NCI-H345 treated with DMSO at 0.1 percent for 48 hours (cell line): ENCODE data around the gene PHLPP1.

Experiments
- DNase-seq: peaks from one replicate; lab custom pipeline; 2025; ENCODE audit not compliant: unreplicated experiment; lab: John Stamatoyannopoulos, UW

Gene PHLPP1

DNA sequence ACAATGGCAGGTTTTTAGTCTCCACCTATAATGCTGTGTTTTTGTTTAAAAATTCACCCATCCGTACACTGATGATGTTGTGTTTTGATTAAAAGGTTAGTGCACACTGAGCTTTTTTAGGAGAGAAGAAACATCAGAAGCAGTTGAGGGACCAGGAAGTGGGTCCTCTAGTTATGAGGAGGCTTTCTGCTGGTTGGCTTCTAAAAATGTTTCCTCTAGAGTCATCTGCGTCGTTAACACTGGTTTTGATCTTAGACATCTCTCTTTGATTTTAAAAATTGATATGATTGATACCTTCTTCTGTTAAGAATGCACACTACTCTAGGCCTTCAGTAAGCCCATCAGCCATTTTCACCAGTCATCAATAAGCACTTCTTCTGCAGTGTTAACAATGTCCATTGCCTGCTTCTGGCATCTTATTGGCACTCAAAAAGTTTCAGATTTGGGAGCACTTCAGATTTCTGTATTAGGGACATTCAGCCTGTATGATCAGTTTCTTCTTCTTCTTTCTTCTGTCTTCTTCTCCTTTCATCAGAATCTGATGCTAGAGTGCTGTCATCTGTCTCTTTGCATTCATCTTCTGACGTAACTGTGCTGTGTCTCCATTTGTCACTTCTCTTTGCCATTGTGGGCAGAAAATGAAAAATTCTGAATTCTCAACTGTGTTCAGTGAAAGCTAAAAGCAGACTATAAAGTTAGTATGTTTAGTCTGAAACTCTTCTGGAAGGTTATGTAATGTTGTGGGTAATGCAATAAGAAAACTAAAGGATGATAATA, 56.3 kb downstream of the PHLPP1 start:
- no peak for DNase-seq

DNA sequence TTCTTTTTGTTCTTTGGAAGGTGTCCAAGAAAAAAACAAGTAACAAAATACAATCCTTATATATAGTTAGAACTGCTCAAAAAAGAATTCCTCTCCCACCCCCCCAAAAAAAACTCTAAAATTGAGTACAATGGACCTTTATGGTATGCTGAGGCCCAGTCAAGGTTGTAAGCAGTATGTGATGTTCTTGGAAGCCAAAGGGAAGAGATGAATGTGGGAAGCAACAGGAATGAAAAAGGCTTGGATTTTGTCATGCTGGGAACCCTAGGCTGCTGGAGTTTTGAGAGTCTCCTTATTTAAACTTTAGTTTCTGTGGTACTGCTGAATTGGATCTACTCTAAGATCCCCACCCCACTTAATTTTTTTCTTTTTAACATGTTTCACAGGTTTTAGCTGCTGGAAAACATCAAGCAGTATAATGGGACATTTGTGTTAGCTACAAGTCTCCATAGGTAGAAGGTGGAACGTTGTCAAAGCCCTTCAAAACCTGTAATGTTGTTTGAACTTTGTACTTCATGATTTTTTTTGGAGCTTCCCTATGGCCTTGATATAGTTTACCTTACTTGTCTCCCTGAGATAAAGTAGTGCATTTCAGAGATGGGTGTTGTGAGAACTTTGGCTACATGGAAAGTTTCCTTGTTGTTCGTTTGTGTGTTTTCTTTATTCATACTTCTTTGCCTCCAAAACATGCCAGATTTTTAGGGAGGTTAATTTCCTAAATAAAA, 57.7 kb downstream of the PHLPP1 start:
- DNase-seq = no peak

DNA sequence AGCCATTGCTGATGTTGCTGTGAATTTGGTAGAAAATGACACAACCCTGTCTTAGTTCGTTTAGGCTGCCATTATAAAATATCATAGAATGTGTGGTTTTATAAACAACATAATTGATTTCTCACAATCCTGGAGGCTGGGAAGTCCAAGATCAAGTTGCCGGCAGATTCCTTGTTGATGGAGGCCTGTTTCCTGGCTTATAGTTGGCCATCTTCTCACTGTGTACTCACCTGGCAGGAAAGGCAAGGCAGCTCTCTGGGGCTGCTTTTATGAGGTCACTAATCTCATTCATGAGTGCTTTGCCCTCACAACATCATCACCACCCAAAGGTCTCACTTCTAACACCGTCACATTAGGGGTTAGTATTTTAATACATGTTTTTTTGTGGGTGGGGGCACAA, 58.4 kb downstream of the PHLPP1 start:
- DNase-seq = no peak

DNA sequence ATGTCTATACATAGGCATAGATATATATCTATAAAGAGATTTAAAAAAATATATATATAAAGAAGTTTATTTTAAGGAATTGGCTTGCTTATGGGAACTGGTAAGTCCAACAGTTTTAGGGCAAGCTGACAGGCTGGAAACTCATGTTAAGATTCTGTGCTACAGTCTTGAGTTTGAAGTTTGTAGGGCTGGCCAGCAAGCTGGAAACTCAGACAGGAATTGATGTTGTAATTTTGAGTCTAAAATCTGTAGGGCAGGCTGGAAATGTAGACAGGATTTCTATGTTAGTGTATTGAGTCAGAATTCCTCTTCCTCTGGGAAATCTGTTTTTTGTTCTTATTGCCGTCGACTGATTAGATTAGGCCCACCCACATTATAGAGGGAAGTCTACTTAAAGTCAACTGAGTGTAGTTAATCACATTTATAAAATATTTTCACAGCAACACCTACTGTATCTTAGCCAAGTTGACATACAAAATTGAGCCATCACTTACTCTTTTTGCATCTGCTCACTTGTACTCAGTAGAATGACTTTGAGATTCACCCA, 60.8 kb downstream of the PHLPP1 start:
- DNase-seq = no peak

DNA sequence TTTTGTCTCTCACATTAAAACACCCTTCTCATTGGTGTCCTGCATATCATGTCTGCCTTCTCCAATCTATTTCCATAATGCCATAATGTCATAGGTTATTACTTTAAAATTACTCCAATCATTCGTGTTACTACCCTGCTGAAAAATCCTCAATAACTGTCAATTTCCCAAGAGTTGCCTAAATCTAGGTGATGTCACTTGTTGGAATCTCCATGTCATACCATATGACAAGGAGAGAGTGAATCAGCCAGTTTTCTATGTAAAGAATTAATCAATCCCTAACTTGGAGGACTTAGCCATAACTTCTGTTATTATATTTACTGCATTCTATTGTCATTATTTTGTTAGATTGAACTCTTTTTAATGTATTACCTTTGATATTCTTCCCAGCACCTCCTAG, 62.5 kb downstream of the PHLPP1 start:
- DNase-seq = no peak

DNA sequence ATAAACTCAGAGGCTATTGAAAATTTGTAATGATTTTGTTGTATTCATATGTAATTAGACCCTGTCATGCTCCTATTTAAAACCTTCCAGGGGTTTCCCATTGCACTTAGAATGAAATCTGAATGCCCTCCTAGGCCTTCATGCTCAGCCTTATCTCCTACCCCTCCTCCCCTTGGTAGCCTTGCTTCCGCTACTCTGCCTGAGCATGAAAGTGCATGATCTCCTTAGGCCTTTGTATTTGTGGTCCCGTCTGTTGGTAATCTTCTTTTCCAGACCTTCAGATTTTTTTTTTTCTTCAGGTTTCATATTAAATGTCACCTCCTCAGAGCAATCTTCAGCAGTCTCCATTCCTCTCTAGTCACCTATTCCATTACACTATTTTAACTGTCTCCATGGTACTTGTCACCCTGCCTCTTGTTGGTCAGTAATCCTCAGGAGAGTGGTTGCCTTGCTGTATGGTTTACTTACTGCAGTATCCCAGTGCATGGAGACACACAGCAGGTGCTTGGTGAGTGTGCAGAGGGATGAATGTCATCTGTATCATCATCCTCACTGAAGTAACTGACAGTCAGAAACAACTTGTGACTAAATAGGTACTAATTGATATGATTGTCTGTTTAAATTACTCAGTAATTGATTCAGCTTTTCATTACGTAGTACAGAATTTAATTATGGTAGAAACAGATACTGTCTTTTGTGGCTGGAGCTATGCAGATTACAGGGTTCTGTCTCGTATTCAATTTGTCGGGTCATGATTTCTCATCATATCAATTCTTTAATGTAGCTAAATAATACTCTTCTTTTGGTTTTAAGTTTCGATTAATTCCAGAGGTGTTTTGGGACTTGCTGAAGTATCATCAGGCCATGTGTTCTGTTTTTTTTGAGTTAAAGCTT, 63.9 kb downstream of the PHLPP1 start:
- DNase-seq = no peak

DNA sequence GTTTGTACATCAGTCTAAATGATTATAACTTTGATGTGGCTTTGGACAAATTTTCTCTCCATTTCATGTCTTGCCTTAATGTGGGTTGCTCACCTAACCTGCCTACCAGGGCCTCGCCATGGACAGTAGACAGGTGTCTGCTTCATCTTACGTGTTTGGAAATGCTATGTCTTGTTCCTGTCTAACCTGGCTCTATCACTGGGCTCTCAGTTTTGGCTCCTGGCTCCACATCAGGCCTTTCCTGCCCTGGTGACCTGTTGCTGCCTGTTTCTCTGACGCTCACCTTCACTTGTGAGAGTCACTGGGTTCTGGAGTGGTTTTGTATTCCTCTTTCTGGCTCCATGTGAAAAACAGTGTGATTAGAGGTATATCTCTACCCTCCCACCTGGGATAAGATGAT, 65.9 kb downstream of the PHLPP1 start:
- DNase-seq = no peak

DNA sequence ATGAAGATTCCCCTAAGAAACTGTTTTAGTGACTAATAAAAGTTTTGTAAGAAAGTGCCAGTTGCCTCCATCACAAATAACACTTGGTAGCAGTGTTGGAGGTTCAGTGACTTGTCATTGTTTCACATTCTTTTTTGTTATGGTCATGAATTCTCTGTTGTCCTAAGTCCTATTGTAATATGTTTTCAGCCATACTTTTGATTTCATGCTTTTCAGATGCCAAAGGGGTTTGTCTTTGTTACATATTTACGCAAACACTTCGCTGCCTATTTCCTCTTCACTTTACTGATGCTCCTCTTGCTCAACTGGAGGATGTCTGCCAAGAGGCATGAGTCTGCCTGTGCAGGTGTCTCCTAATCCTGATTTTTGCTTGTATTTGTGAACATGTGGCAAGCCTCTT, 66.6 kb downstream of the PHLPP1 start:
- DNase-seq = peak; percentile 57

DNA sequence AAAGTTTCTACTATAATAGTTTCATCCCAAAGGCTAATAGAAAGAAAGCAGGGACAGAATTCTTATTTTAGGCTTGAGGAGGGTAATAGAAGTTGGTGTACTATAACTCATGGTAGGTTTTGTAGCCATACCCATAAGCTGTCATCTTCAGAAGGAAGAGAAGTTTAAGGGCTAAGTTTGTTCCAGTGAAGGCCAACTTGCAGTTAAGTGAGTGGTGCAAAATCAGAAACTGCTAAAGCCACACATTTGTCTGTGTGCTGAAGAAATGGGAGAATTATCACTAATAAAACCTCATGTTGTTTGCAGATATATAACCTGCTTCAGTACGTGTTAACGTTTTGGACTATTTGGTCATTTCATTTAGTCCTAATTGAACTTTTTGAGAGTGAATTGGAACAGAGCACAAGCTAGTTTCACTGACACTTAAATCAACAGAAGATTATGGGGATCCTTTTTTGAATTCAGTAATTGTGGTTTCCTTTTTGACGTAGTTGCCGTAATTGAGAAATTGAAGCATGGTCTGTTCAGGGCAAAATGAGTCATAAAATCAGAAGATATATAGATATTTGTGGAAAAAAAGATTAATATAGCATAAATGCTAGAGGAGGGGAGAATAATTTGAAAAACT, 69.1 kb downstream of the PHLPP1 start:
- no peak for DNase-seq

DNA sequence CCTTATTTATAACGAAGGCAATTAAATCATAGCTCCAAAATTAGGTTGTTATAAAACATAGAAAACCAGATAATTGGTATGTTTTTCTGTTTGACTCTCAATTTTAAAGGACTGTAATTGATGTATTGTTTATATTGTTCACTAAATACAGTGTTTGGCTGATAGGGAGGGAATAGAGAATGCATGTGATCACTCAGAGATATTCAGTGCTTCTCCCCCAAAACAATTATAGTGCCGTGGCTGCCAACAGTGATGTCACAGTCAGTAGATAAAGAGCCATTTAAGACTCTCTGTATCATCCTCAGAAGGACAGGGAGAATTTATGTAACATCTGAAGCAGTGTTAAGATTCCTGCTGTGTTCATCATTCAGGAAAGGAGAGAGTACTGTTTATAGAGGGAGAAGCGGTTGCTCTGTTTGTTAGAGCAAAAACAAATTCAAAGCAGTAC, 69.6 kb downstream of the PHLPP1 start:
- DNase-seq = no peak

DNA sequence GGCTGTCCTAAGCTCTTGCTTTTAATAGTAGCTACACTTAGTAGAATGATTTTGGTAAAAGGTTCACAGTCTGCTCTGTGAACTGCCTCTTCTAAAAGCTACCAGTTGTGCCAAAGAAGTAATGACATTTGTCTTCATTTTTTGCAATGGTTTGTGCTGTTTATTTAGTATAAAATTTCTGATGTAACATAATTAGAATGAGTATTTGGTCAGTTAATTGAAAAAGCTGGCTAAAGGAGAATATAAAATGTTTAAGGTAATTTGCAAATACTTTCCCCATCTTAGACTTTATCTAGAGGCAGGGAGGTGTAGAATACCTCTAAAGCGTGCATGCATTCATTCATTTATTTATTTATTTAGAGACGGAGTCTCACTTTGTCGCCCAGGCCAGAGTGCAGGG, 71.3 kb downstream of the PHLPP1 start:
- DNase-seq = no peak

DNA sequence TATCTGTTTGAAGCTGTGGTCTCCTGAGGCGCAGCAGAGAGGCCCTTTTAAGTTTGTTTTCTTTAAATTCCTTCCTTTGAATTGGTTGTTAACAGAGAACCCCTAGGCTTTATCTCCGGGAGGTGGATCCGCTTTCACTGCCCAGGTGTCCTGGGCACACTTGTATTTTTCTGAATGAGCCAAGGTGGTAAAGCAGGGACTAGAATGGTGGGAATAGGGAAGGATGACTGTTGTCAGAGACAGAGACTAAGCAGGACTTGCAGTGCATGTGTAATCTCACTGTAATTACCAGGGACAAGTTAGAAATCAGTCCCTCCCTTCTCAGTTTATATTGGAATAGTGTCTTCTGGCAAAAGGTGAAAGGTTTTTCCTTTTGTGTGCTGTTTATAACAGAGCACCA, 72.8 kb downstream of the PHLPP1 start:
- DNase-seq = no peak

DNA sequence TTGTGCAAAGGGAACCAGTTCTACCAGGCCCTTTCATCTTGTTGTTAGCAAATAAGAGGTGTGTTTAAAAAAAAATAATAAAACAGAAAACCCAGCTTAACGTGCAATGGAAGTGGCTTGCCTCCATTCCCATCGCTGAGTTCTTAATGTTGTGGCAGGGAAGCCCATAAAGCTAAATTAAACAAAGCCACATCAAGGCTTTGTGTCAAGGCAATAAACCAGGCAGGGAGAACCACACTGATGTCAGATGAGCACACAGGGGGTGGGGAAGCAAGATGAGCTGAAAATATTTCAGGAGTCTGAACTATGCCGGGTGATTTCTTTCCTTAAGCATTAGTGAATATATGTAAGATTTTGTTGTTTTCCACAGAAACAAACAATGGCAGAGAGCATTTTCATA, 73.5 kb downstream of the PHLPP1 start:
- no peak for DNase-seq

DNA sequence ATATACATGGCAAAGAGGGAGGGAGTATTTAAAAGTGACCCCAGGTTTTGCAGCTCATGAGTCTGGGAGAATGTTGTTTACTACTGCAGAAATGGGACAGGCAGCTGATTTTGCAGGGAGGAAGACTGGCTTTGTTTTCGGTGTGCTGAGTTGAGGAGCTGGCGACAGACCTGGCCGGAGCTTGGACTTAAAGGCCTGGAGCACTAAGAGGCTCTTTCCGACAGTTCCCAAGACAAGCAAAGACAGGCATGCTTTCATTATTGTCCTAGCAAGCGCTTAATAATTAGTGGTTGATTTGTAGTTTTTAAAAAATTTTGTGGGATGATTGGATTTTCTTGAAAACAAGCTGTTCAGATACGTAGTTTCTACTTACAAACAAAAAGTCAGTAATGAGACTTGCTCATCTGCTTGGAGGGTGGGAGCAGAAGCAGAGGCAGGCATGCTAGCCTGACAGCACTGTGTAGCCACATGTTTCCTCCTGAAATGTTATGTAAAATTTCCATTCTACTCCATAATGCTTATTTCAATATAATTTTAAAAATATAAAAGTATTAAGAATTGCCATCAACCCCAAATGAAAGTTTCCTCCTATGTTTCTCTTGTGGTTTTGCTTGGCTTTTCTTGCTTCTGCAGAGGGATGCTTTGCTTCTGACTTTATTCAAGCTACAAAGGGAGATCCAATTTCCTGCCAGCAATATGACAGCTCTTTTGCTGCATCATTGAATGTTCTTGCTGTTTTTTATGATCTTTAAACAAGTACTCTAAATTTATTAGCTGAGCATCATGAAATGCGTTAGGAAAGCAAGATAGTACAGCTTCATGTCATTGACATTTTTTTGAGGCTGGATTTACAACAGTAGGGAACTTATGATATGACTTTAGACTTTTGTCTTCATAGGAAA, 75.8 kb downstream of the PHLPP1 start:
- no peak for DNase-seq

DNA sequence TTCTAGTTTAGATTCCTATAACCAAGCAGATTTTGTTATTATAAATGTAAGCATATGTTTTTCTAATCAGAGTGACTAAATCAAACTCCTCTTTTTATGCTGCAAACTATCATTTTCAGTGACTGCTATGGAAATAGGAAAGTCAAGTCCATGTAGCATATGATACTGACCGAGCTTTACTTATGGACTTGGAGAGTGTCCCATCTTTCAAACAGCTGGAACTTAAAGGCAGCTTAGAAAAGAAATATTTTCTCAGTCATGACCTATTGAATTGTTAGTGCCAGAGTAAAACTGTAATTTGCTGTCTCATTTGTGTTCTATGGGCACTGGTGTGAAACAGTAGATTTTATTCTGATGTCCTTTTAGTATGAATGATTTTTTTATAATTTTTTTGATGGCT, 76.7 kb downstream of the PHLPP1 start:
- DNase-seq = no peak

DNA sequence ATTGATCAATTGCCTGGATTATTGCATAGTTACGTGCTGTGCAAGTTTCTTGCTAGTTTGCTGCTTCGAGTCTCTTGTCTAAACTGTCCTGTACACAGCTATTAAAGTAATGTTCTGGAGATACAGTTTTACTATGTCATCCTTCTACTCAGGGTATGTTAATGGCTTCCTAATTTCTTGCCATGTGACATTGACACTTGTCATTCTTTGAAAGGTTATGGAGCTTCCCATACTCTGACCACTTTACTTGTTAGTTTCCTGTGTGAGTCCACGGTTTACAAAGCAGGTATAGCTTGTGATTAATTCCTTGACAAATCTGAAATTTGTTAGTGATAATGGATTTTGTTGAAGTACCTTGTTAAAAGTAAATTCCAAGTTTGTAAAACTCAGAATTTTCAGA, 80.5 kb downstream of the PHLPP1 start:
- no peak for DNase-seq

DNA sequence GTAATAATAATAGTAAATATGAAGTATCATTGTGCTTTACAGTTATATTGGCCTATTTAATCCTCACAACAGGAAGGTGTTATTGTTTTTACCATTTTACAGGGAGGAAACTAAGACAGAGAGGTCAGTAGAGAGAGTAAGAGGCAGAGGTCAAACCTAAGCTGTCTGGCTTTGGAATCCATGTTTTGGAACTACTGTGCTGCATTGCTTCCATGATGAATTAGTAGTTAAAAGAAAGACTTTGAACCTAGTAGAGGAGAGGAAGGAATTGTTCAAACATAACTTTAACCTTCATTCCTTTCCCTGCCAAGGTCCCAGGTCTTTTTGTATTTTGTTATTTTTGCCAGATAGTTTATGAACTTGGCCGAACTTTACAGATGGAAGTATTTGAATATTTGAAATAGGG, 80.9 kb downstream of the PHLPP1 start:
- no peak for DNase-seq

DNA sequence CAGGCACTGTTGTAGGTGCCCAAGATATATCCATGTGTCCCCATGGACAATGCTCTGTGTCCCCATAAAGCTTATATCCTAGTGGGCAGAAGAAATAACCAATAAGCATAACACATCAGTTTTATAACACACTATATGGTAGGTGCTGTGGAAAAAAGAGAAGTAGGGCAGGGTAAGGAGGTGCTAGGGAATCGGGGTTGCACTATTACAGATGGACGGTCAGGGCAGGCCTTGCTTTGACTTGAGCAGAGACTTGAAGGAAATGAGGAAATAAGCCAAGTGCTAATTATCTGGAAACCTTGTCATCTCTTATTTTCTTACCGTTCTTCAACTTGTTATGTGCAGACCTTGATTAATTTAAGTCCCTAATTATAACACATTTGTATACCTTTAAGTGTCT, 82.0 kb downstream of the PHLPP1 start:
- DNase-seq = no peak

DNA sequence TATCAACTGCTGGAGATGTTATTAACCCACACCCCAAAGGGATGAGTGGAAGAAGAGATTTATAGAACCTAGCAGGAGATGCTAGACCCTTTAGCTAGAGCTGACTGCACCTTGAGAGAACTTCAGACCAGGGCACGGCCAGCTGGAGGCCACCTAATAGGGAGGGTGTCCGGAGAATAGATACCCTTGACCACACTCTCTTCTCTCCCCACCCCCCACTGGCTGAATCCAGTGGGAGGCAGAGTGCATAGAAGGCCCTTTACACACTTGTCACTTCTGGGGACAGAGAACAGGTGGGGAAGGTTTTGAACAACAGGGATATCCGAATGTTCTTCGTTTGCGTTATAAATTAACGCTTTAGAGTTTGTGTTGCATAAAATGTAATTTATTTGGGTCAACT, 84.6 kb downstream of the PHLPP1 start:
- DNase-seq = no peak

DNA sequence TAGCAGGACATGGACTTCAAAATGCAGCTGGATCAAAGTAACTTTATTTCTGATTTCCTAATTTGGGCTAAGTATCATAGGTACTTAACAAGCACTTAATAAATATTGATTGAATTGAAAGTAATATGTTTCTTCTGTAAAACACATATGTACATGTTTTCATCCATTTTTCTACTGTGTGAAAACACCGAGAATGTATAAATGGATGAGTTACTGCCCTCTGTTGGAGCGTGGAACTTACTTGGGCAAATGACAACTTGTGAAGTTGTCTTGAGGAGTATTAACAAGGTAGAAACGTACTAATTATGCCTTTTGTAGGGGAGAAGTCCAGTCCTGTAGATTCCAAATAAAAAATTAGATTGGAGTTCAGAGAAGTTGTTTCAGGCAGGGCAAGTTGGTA, 87.2 kb downstream of the PHLPP1 start:
- no peak for DNase-seq
